IMR-90 (cell line): ENCODE results near the gene EMX2. TPM values are rescaled to one million over a fixed set of nuclear protein-coding genes. Genes with fewer than 3 reads are reported as not detected.

ENCODE experiments used
- ATAC-seq: fragments of 200-7000 bp; cut with Tn5 transposase; 2 replicates; pipeline ENCODE4 v1.9.1; 2020; ENCODE audit warnings: low read depth, mild to moderate bottlenecking, moderate library complexity
- BruUV-seq: library from RNA; stranded (reverse); fragments of 400-500 nt; replicated peaks from 2 replicates; lab custom pipeline; 2021; lab: Mats Ljungman, UMichigan
- CTCF ChIA-PET: fragments of 300-600 bp; formaldehyde crosslinking; extraction: SDS; loops from one replicate; lab custom pipeline; 2021; ENCODE audit warnings: antibody characterized with exemption; lab: Yijun Ruan, JAX
- POLR2A ChIA-PET: fragments of 300-600 bp; sonication (Branson Sonifier 250); formaldehyde crosslinking; loops from one replicate; lab custom pipeline; 2022; ENCODE audit warnings: antibody characterized with exemption; ENCODE audit not compliant: unreplicated experiment; lab: Charles Lee
- DNase-seq: peaks from one replicate; pipeline ENCODE4 v3.0.0; 2013
- H2AFZ ChIP-seq: replicated peaks from 2 replicates; pipeline ENCODE3; 2013; ENCODE audit warnings: low read length, mild to moderate bottlenecking; ENCODE audit not compliant: poor library complexity
- H2AK5ac ChIP-seq: 2 replicates; pipeline ENCODE4 v1.6.1; 2013; ENCODE audit warnings: low read depth, low read length, inconsistent platforms
- H2AK9ac ChIP-seq: replicated peaks from 2 replicates; pipeline ENCODE3; 2013; ENCODE audit warnings: mild to moderate bottlenecking, low read depth, low read length, moderate library complexity; ENCODE audit not compliant: poor library complexity
- H2BK120ac ChIP-seq: 2 replicates; pipeline ENCODE4 v1.6.1; 2013; ENCODE audit warnings: low read depth, low read length, inconsistent platforms
- H2BK15ac ChIP-seq: 3 replicates; pipeline ENCODE4 v1.6.1; 2013; ENCODE audit warnings: low read depth, low read length, inconsistent platforms
- H2BK20ac ChIP-seq: 2 replicates; pipeline ENCODE4 v1.6.1; 2013; ENCODE audit warnings: low read depth, mild to moderate bottlenecking, inconsistent platforms, low read length, moderate library complexity
- H2BK5ac ChIP-seq: 2 replicates; pipeline ENCODE4 v1.6.1; 2013; ENCODE audit warnings: mild to moderate bottlenecking, low read depth, low read length, inconsistent platforms; ENCODE audit not compliant: poor library complexity, severe bottlenecking
- H3K14ac ChIP-seq: replicated peaks from 2 replicates; pipeline ENCODE4 v1.6.1; 2013; ENCODE audit warnings: low read depth, low read length, inconsistent platforms
- H3K18ac ChIP-seq: 2 replicates; pipeline ENCODE4 v1.6.1; 2013; ENCODE audit warnings: low read depth, low read length, control low read depth
- H3K23ac ChIP-seq: 2 replicates; pipeline ENCODE4 v1.6.1; 2013; ENCODE audit warnings: low read depth, low read length, inconsistent platforms
- H3K27ac ChIP-seq: 2 replicates; pipeline ENCODE4 v1.5.1; 2013; ENCODE audit warnings: mild to moderate bottlenecking, control low read depth, low read length; ENCODE audit not compliant: insufficient read depth
- H3K27me3 ChIP-seq: 2 replicates; pipeline ENCODE4 v1.6.1; 2013; ENCODE audit warnings: low read length; ENCODE audit not compliant: control insufficient read depth, insufficient read depth
- H3K36me3 ChIP-seq: 2 replicates; pipeline ENCODE4 v1.6.1; 2013; ENCODE audit warnings: low read length, mixed read lengths; ENCODE audit not compliant: control insufficient read depth, insufficient read depth
- H3K4ac ChIP-seq: 2 replicates; pipeline ENCODE4 v1.6.1; 2013; ENCODE audit warnings: low read depth, low read length, inconsistent platforms
- H3K4me1 ChIP-seq: 2 replicates; pipeline ENCODE4 v1.6.1; 2013; ENCODE audit warnings: low read length, mixed read lengths; ENCODE audit not compliant: control insufficient read depth, insufficient read depth
- H3K4me2 ChIP-seq: 2 replicates; pipeline ENCODE4 v1.6.1; 2013; ENCODE audit warnings: low read depth, mild to moderate bottlenecking, control low read depth, low read length, moderate library complexity
- H3K4me3 ChIP-seq: 2 replicates; pipeline ENCODE4 v1.5.1; 2013; ENCODE audit warnings: low read depth, mild to moderate bottlenecking, control low read depth, low read length, moderate library complexity; ENCODE audit not compliant: insufficient read depth
- H3K56ac ChIP-seq: 2 replicates; pipeline ENCODE4 v1.6.1; 2013; ENCODE audit warnings: low read length, inconsistent platforms; ENCODE audit not compliant: insufficient read depth; ENCODE audit errors: extremely low read depth
- H3K79me1 ChIP-seq, 2 experiments: 2 replicates each; pipeline ENCODE4 v1.6.1; 2013; ENCODE audit warnings: low read length in 2 of 2, inconsistent platforms in 1 of 2, low read depth in 1 of 2
- H3K9ac ChIP-seq: 2 replicates; pipeline ENCODE4 v1.6.1; 2013; ENCODE audit warnings: low read depth, low read length, control low read depth
- H3K9me1 ChIP-seq: 2 replicates; pipeline ENCODE4 v1.6.1; 2013; ENCODE audit warnings: low read length, inconsistent platforms; ENCODE audit not compliant: insufficient read depth
- H3K9me3 ChIP-seq: 2 replicates; pipeline ENCODE4 v1.6.1; 2013; ENCODE audit warnings: low read length; ENCODE audit not compliant: control insufficient read depth, insufficient read depth
- H4K20me1 ChIP-seq: 2 replicates; pipeline ENCODE4 v1.6.1; 2013; ENCODE audit warnings: low read length, inconsistent platforms; ENCODE audit not compliant: insufficient read depth
- H4K5ac ChIP-seq: 2 replicates; pipeline ENCODE4 v1.6.1; 2013; ENCODE audit warnings: mild to moderate bottlenecking, low read depth, low read length, control low read depth
- H4K8ac ChIP-seq, 2 experiments: 2 replicates each; pipeline ENCODE4 v1.6.1; 2013; ENCODE audit warnings: low read depth in 2 of 2, low read length in 2 of 2, control low read depth in 1 of 2, inconsistent platforms in 1 of 2
- H4K91ac ChIP-seq: 2 replicates; pipeline ENCODE4 v1.6.1; 2013; ENCODE audit warnings: low read depth, low read length, inconsistent platforms; ENCODE audit not compliant: insufficient read depth
- MAFK ChIP-seq: IDR thresholded peaks from 2 replicates; pipeline ENCODE4 v1.6.1; 2012; ENCODE audit warnings: low read depth, low read length, improper control_type of control experiment
- NFE2L2 ChIP-seq: fragments of 150-350 bp; IDR thresholded peaks from 2 replicates; pipeline ENCODE4 v1.6.1; 2016; ENCODE audit warnings: low read depth, mild to moderate bottlenecking, low read length
- WGBS, 2 experiments: methylation state at CpG; one replicate each; pipeline versions ENCODE4 v1.1.5 to v1.1.7; 2013; ENCODE audit warnings: missing lambda C conversion rate in 2 of 2; ENCODE audit not compliant: insufficient read length in 1 of 2; ENCODE audit errors: extremely low coverage in 2 of 2; 5-methylcytosine and 5-hydroxymethylcytosine counted together
- dilution Hi-C: fragments of 300-500 bp; cut with HindIII; formaldehyde crosslinking; loops from one replicate; pipeline ENCODE4 v1.14.3; 2018; ENCODE audit warnings: low sequenced_read_pairs; ENCODE audit not compliant: unreplicated experiment
- in situ Hi-C: fragments of 300-500 bp; cut with MboI; formaldehyde crosslinking; loops from 3 replicates; pipeline ENCODE4 v1.14.3; 2019; ENCODE audit warnings: low sequenced_read_pairs, inconsistent platforms, mixed read lengths
- intact Hi-C: fragments of 100-400 bp; cut with micrococcal nuclease; formaldehyde crosslinking; loops from 2 replicates; pipeline ENCODE4 v1.10.0; 2022
- polyA plus RNA-seq, 3 experiments: library from polyadenylated mRNA; depleted of rRNA; stranded (reverse); fragments of >200 nt; gene quantifications; 2 replicates each; pipeline ENCODE4 v1.2.3, GENCODE V29; 2012; ENCODE audit warnings: low replicate concordance in 1 of 3
- total RNA-seq: library from RNA; depleted of rRNA; stranded (reverse); fragments of >200 nt; gene quantifications from 2 replicates; pipeline ENCODE4 v1.2.3, GENCODE V29; 2012

EMX2 gene
- total and polyA plus RNA-seq, 2 of the 4 experiments (the other 2 are of a cell fraction) = not detected

GRCh38 chr10:117569610-117570390, 27.3 kb downstream of the EMX2 start:
- CTCF ChIA-PET = no interaction called here

More at GRCh38 chr10:117569610-117570390, 27.3 kb downstream of the EMX2 start:
- intact Hi-C loops (no loop called here), dilution Hi-C loops (no loop called here), in situ Hi-C loops (no loop called here)
- Histone ChIP-seq H4K5ac (no peak overlapping the region), H2AK9ac (no peak overlapping the region), H3K14ac (no peak overlapping the region), H3K79me1 (no peaks in the 10 kb centered on the region), H2BK15ac (no peak overlapping the region), H2AK5ac (no peak overlapping the region), H3K9ac (no peak overlapping the region), H4K20me1 (no peaks in the 10 kb centered on the region), H3K27me3 (no peaks in the 10 kb centered on the region), H3K56ac (no peak overlapping the region), H4K8ac (no peak overlapping the region), H2AFZ (no peak overlapping the region), H2BK5ac (no peak overlapping the region), H2BK120ac (no peak overlapping the region), H3K9me1 (no peaks in the 10 kb centered on the region), H3K4ac (no peak overlapping the region), H2BK20ac (no peak overlapping the region), H3K4me2 (no peak overlapping the region), H3K4me3 (no peak overlapping the region), H4K91ac (no peak overlapping the region), H3K27ac (no peak overlapping the region), H3K23ac (no peak overlapping the region), H3K9me3 (peaks cover 12% of the 10 kb centered on the region; the same call in 1 of the 2 replicates), H3K4me1 (no peaks in the 10 kb centered on the region), H3K18ac (no peak overlapping the region), H3K36me3 (no peaks in the 10 kb centered on the region)
- POLR2A ChIA-PET = no interaction called here
- BruUV-seq = no TSS peak
- WGBS, 2 experiments = no CpG with 5 or more reads among the region's 9 CpGs
- TF ChIP-seq NFE2L2 (no peak), MAFK (peak; percentile 40; the same call in 1 of the 2 replicates)
- DNase-seq (no peak), ATAC-seq (no peak)
